ENCODE results near the gene U2AF1L4.

DNA sequence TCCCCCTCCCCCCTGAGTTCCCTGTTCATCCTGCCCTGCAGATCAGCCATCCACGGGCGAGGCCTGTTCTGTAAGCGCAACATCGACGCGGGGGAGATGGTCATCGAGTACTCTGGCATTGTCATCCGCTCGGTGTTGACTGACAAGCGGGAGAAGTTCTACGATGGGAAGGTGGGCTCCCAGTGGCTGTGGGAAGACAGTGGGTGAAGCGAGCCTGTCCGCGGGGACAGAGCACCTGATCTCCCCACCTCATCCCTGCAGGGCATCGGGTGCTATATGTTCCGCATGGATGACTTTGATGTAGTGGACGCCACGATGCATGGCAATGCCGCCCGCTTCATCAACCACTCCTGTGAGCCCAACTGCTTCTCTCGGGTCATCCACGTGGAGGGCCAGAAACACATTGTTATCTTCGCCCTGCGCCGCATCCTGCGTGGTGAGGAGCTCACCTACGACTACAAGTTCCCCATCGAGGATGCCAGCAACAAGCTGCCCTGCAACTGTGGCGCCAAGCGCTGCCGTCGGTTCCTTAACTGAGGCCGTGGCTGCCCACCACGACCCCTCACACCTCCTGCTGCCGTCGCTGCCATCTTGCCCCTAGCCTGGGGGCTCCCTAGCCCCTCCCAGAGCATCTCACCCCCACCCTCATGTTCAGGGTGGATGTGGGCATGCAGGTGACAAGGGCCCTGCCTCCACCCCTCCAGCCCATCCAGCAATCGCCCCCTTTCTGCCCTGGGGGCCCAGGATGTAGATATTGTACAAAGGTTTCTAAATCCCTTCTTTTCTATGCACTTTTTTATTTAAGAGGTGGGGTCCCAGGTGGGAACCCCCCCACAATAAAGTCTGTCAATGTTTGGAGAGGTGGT lies 7.0 kb downstream of the U2AF1L4 start:
- TF ChIP-seq POLR2A (IDR thresholded peaks at IDR 0.05) (no peak), EP300 (IDR thresholded peaks at IDR 0.05; ENCODE audit: low read depth) (no peak), CTCF (IDR thresholded peaks at IDR 0.05) (no peak), POLR2AphosphoS5 (IDR thresholded peaks at IDR 0.05) (no peak)

All from transverse colon (tissue), 4 donors.